ENCODE results near the gene ABI3. TPM values are rescaled to one million over a fixed set of nuclear protein-coding genes. Genes with fewer than 3 reads are reported as not detected.

ABI3 gene
- total and polyA plus RNA-seq, 2 donors (not counting 1 experiment from before 2014, with no cell fraction given), result 15.6 to 23.3 TPM

DNA sequence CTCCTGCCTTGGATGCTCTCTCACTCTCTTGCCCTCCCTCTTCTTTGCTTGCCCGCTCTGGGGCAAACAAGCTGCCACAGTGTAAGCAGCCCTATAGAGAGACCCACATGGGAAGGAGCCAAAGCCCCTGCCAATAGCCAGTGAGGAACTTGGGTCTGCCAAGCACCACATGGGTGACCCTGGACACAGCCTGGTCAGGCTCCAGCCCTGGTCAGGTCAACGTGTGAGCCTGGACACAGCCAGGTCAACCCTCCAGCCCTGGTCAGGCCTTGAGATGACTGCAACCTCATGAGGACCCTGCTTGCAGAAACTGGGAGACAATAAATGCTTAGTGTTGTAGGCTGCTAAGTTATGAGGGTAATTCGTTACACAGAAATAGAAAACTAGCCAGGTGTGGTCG, 34.3 kb downstream of the ABI3 start:
- H3K27me3 ChIP-seq (replicated peaks in 1 of 4; ENCODE audit: control extremely low read depth in 1 of 4, control insufficient read depth in 3 of 4, insufficient read depth in 4 of 4, low read length in 3 of 4), result peaks cover 0 to 4% (median 0%) of the 10 kb centered on the region in 4 experiments
- intact Hi-C loops (cut with micrococcal nuclease), result no loop called here
- POLR2A ChIA-PET, result no interaction called here
- H3K9ac ChIP-seq (ENCODE audit: low read length), result no peak overlapping the region
- H3K9me3 ChIP-seq (ENCODE audit: control extremely low read depth in 1 of 3, control insufficient read depth in 2 of 3, insufficient read depth in 1 of 3, low read length in 2 of 3), result no peaks in the 10 kb centered on the region
- no peak overlapping the region for H3K27ac ChIP-seq (ENCODE audit: low read length in 2 of 2)
- no peak for DNase-seq
- Mint-ChIP-seq H3K9me3 (ENCODE audit: insufficient read depth) (no peaks in the 10 kb centered on the region), H3K27me3 (peaks cover 32% of the 10 kb centered on the region), H3K4me3 (no peak overlapping the region), H3K4me1 (peaks cover 6% of the 10 kb centered on the region), H3K27ac (no peak overlapping the region)
- CTCF ChIA-PET, result interaction anchor here (0.7 kb wide), 1 partner anchor 144 kb away, joined by 3 read pairs; no protein-coding TSS in a partner anchor
- no peaks in the 10 kb centered on the region for H3K4me1 ChIP-seq (ENCODE audit: control insufficient read depth in 2 of 2, insufficient read depth in 2 of 2, low read length in 2 of 2)
- no peak overlapping the region for H2AFZ ChIP-seq (ENCODE audit: insufficient read depth, low read depth, low read length, poor library complexity, severe bottlenecking)
- H3K4me2 ChIP-seq (replicated peaks; ENCODE audit: low read depth, low read length, poor library complexity, severe bottlenecking), result no peak overlapping the region
- no peaks in the 10 kb centered on the region for H3K36me3 ChIP-seq (replicated peaks in 1 of 2; ENCODE audit: control extremely low read depth in 1 of 2, control insufficient read depth in 1 of 2, extremely low read depth in 1 of 2, insufficient read depth in 2 of 2, low read length in 1 of 2)
- H3K4me3 ChIP-seq (ENCODE audit: control extremely low read depth in 1 of 5, extremely low read depth in 1 of 5, insufficient read depth in 1 of 5, low read depth in 2 of 5, low read length in 4 of 5), result no peak overlapping the region
- TF ChIP-seq, protein P1, sequence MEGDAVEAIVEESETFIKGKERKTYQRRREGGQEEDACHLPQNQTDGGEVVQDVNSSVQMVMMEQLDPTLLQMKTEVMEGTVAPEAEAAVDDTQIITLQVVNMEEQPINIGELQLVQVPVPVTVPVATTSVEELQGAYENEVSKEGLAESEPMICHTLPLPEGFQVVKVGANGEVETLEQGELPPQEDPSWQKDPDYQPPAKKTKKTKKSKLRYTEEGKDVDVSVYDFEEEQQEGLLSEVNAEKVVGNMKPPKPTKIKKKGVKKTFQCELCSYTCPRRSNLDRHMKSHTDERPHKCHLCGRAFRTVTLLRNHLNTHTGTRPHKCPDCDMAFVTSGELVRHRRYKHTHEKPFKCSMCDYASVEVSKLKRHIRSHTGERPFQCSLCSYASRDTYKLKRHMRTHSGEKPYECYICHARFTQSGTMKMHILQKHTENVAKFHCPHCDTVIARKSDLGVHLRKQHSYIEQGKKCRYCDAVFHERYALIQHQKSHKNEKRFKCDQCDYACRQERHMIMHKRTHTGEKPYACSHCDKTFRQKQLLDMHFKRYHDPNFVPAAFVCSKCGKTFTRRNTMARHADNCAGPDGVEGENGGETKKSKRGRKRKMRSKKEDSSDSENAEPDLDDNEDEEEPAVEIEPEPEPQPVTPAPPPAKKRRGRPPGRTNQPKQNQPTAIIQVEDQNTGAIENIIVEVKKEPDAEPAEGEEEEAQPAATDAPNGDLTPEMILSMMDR (IDR thresholded peaks at IDR 0.05), result no peak
- no peak for TF ChIP-seq EZH2 (IDR thresholded peaks at IDR 0.05; ENCODE audit: borderline replicate concordance, insufficient read depth, low read depth, low read length, poor library complexity, severe bottlenecking)
- H4K20me1 ChIP-seq (ENCODE audit: control insufficient read depth, insufficient read depth, low read length, poor library complexity, severe bottlenecking), result no peaks in the 10 kb centered on the region
- no peaks in the 10 kb centered on the region for H3K79me2 ChIP-seq (ENCODE audit: control insufficient read depth, insufficient read depth, low read length)
- no peak for ATAC-seq (ENCODE audit: low read depth)
- 89% methylated on average over 4 of the region's 4 CpGs for WGBS (ENCODE audit: insufficient coverage)

DNA sequence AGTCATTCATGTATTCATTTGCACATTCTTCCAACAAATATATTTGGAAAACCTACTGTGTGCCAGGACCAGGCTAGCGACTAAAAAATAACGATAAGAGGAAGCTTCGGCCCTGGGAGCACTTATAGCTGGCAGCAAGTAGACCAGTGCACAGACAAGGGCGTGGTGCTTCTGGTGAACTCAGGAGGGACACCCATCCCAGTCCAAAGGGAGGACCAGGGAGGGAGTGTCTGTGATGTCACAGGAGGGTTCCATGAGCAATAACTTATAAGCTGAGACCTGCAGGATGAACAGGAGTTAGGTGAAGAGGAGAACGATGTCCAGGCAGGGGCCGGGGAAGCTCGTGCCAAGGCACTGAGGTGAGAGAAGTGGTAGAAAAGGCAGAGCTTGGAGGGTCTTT, 37.4 kb downstream of the ABI3 start:
- Histone ChIP-seq H3K9me3 (ENCODE audit: control extremely low read depth in 1 of 3, control insufficient read depth in 2 of 3, insufficient read depth in 1 of 3, low read length in 2 of 3) (no peaks in the 10 kb centered on the region), H3K4me3 (ENCODE audit: control extremely low read depth in 1 of 5, extremely low read depth in 1 of 5, insufficient read depth in 1 of 5, low read depth in 2 of 5, low read length in 4 of 5) (no peak overlapping the region), H3K79me2 (ENCODE audit: control insufficient read depth, insufficient read depth, low read length) (no peaks in the 10 kb centered on the region), H3K27me3 (replicated peaks in 1 of 4; ENCODE audit: control extremely low read depth in 1 of 4, control insufficient read depth in 3 of 4, insufficient read depth in 4 of 4, low read length in 3 of 4) (peaks cover 0 to 7% (median 0%) of the 10 kb centered on the region in 4 experiments), H2AFZ (ENCODE audit: insufficient read depth, low read depth, low read length, poor library complexity, severe bottlenecking) (no peak overlapping the region), H3K9ac (ENCODE audit: low read length) (no peak overlapping the region), H4K20me1 (ENCODE audit: control insufficient read depth, insufficient read depth, low read length, poor library complexity, severe bottlenecking) (no peaks in the 10 kb centered on the region), H3K4me1 (ENCODE audit: control insufficient read depth in 2 of 2, insufficient read depth in 2 of 2, low read length in 2 of 2) (no peaks in the 10 kb centered on the region), H3K36me3 (replicated peaks in 1 of 2; ENCODE audit: control extremely low read depth in 1 of 2, control insufficient read depth in 1 of 2, extremely low read depth in 1 of 2, insufficient read depth in 2 of 2, low read length in 1 of 2) (no peaks in the 10 kb centered on the region), H3K4me2 (replicated peaks; ENCODE audit: low read depth, low read length, poor library complexity, severe bottlenecking) (no peak overlapping the region), H3K27ac (ENCODE audit: low read length in 2 of 2) (no peak overlapping the region)
- TF ChIP-seq EZH2 (IDR thresholded peaks at IDR 0.05; ENCODE audit: borderline replicate concordance, insufficient read depth, low read depth, low read length, poor library complexity, severe bottlenecking), result no peak
- TF ChIP-seq, protein P1 (IDR thresholded peaks at IDR 0.05), result no peak
- CTCF ChIA-PET, result interaction anchor here (1.2 to 1.5 kb wide), 2 partner anchors 20 to 70 kb away, joined by 3 read pairs; no protein-coding TSS in a partner anchor
- Mint-ChIP-seq H3K4me1 (peaks cover 6% of the 10 kb centered on the region), H3K9me3 (ENCODE audit: insufficient read depth) (no peaks in the 10 kb centered on the region), H3K4me3 (no peak overlapping the region), H3K27me3 (peaks cover 28% of the 10 kb centered on the region), H3K27ac (no peak overlapping the region)
- DNase-seq (no peak), ATAC-seq (ENCODE audit: low read depth) (no peak)
- intact Hi-C loops (cut with micrococcal nuclease), result no loop called here
- WGBS (ENCODE audit: insufficient coverage), result 93% methylated on average over 7 of the region's 7 CpGs
- POLR2A ChIA-PET, result no interaction called here
